Stomach (tissue), 9 donors: ENCODE measurements around the gene PCK2. TPM values are rescaled to one million over a fixed set of nuclear protein-coding genes. Genes with fewer than 3 reads are reported as not detected.
A peak's percentile ranks its signal among the peaks of the same experiment; 100 is the strongest.

Experiments
- DNase-seq, 2 donors: peaks; one replicate each; pipeline versions ENCODE4 v3.0.0 to v3.0.0-alpha.2; 2013 to 2019
- H3K27ac ChIP-seq, 5 donors: fragments of 200-600 bp in 4 of 5; sonication (generic) in 4 of 5; one replicate each; pipeline ENCODE4 v1.5.1; 2013 to 2019; ENCODE audit warnings: mild to moderate bottlenecking in 1 of 5, moderate library complexity in 1 of 5
- H3K27me3 ChIP-seq, 3 donors: fragments of 200-600 bp; sonication (generic); one replicate each; pipeline ENCODE4 v1.5.1; 2017 to 2019; ENCODE audit warnings: mixed run types in 1 of 3
- H3K36me3 ChIP-seq, 4 donors: fragments of 200-600 bp; sonication (generic); 1 replicate in 3 of 4; 2 replicates in 1 of 4; pipeline ENCODE4 v1.5.1; 2016 to 2019
- H3K4me1 ChIP-seq, 4 donors: fragments of 200-600 bp; sonication (generic); one replicate each; pipeline ENCODE4 v1.5.1; 2016 to 2019
- H3K4me3 ChIP-seq, 4 donors: fragments of 200-600 bp; sonication (generic) in 3 of 4; one replicate each; pipeline ENCODE4 v1.5.1; 2016 to 2019; ENCODE audit warnings: mild to moderate bottlenecking in 1 of 4
- H3K9me3 ChIP-seq, 4 donors: fragments of 200-600 bp; sonication (generic); one replicate each; pipeline ENCODE4 v1.5.1; 2016 to 2019
- EP300 ChIP-seq: sonication (generic); formaldehyde crosslinking; IDR thresholded peaks from one replicate; pipeline ENCODE4 v1.6.1; 2017; ENCODE audit warnings: antibody characterized with exemption
- POLR2A ChIP-seq, 4 donors: fragments of 450-650 bp; IDR thresholded peaks; one replicate each; pipeline ENCODE4 v1.6.1; 2016; ENCODE audit warnings: antibody characterized with exemption in 4 of 4, control low read depth in 2 of 4, mild to moderate bottlenecking in 1 of 4, moderate library complexity in 1 of 4
- POLR2AphosphoS5 ChIP-seq, 3 donors: sonication (generic); formaldehyde crosslinking; IDR thresholded peaks; one replicate each; pipeline ENCODE4 v1.6.1; 2016; ENCODE audit warnings: antibody characterized with exemption in 3 of 3
- WGBS, 5 donors: extraction: QIAGEN DNeasy Blood & Tissue Kit in 3 of 5; methylation state at CpG; one replicate each; pipeline versions ENCODE4 v1.1.5 to v1.1.7; 2013 to 2018; 5-methylcytosine and 5-hydroxymethylcytosine counted together
- intact Hi-C: fragments of 100-400 bp; cut with DNase I; formaldehyde crosslinking; loops from one replicate; pipeline ENCODE4 v1.15.1; 2023; ENCODE audit warnings: low total_unique reads
- polyA plus RNA-seq, 3 donors: library from polyadenylated mRNA; stranded (reverse); fragments of 200-250 nt; gene quantifications; one replicate each; pipeline ENCODE4 v1.2.3, GENCODE V29; 2013
- total RNA-seq, 5 donors: library from RNA; depleted of rRNA; stranded (reverse); fragments of >200 nt; gene quantifications; one replicate each; pipeline versions ENCODE4 v1.1.0 to v1.2.3, GENCODE V29; 2014 to 2016
- TF ChIP-seq, protein P1 (sequence below), 7 experiments: fragments of 450-650 bp in 4 of 7; fragments of 200-600 bp in 3 of 7; sonication (generic) in 3 of 7; IDR thresholded peaks; one replicate each; pipeline ENCODE4 v1.5.1; 2016 to 2019; ENCODE audit warnings: antibody characterized with exemption in 7 of 7, control low read depth in 2 of 7, mild to moderate bottlenecking in 1 of 7
- donor health status: healthy with polysubstance abuse.
- donor health status: Bipolar disorder and iron deficiency.
- donor health status: healthy.

The PCK2 gene
- total and polyA plus RNA-seq, 8 donors: 2.3 to 168 (median 14.6) TPM

DNA sequence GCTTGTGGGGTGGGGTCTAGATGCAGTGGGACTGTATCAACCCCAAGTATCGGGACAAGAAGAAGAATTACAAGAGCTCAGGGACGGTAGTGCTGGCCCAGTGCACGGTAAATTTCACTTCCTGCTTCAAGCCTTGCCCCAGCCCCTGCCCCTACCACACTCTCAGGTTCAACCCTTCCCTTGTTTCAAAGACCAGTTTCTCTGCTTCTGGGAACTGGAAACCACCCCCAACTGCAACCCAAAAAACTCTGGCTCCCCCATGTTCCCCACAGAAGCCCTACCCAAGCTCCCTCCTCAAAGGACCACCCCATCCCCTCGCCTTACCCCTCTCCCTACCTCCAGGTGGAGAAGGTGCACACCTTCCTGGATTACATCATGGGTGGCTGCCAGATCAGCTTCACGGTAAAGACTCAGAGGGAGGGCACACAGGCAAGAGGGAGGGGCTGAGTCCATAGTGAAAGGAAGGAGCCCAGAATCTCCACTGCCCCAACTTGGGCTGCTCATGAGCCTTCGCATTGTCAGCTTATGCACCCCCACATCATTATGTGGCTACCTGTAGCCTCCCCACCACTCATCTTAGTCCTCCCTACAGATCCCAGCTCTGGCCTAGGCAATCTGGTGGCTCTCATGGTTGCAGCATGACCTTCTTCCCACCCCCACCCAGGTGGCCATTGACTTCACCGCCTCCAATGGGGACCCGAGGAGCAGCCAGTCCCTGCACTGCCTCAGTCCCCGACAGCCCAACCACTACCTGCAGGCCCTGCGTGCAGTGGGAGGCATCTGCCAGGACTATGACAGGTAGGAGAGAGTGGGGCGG lies 18.4 kb upstream of the PCK2 start:
- Histone ChIP-seq H3K27me3 (peaks cover 0 to 18% (median 0%) of the 10 kb centered on the region in 3 donors), H3K4me1 (peaks cover 11 to 45% (median 44%) of the 10 kb centered on the region in 4 donors), H3K36me3 (no peaks in the 10 kb centered on the region), H3K4me3 (no peak overlapping the region), H3K9me3 (no peaks in the 10 kb centered on the region), H3K27ac (peak overlapping the region; percentile 32 to 66 (median 50))
- peak; percentile 54 to 73 for DNase-seq
- no peak for TF ChIP-seq POLR2AphosphoS5 (IDR thresholded peaks at IDR 0.05)
- TF ChIP-seq, protein P1, sequence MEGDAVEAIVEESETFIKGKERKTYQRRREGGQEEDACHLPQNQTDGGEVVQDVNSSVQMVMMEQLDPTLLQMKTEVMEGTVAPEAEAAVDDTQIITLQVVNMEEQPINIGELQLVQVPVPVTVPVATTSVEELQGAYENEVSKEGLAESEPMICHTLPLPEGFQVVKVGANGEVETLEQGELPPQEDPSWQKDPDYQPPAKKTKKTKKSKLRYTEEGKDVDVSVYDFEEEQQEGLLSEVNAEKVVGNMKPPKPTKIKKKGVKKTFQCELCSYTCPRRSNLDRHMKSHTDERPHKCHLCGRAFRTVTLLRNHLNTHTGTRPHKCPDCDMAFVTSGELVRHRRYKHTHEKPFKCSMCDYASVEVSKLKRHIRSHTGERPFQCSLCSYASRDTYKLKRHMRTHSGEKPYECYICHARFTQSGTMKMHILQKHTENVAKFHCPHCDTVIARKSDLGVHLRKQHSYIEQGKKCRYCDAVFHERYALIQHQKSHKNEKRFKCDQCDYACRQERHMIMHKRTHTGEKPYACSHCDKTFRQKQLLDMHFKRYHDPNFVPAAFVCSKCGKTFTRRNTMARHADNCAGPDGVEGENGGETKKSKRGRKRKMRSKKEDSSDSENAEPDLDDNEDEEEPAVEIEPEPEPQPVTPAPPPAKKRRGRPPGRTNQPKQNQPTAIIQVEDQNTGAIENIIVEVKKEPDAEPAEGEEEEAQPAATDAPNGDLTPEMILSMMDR (IDR thresholded peaks at IDR 0.05): no peak
- TF ChIP-seq POLR2A (IDR thresholded peaks at IDR 0.05): no peak
- no peak for TF ChIP-seq EP300
- intact Hi-C loops: no loop called here
- WGBS, 5 donors: 52 to 68% (median 61%) methylated on average over 10 to 11 of the region's 11 CpGs

DNA sequence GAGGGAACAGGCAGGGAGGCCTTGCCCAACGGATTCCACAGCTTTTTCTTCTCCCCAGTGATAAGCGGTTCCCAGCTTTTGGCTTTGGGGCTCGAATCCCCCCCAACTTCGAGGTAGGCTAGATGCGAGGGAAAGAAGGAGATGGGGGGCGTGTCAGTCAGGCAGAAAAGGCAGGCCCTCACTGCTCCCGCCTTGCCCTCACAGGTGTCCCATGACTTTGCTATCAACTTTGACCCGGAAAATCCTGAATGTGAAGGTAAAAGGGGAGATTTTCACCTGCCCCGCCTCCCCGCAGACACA lies 17.9 kb upstream of the PCK2 start:
- peaks cover 14 to 49% (median 48%) of the 10 kb centered on the region in 4 donors for H3K4me1 ChIP-seq
- peaks cover 0 to 20% (median 0%) of the 10 kb centered on the region in 3 donors for H3K27me3 ChIP-seq
- no peak for TF ChIP-seq POLR2A (IDR thresholded peaks at IDR 0.05)
- TF ChIP-seq, protein P1 (IDR thresholded peaks at IDR 0.05): no peak
- no peak for TF ChIP-seq POLR2AphosphoS5 (IDR thresholded peaks at IDR 0.05)
- TF ChIP-seq EP300: no peak
- intact Hi-C loops: no loop called here
- WGBS, 5 donors: 75 to 82% (median 78%) methylated on average over 10 of the region's 10 CpGs
- no peak overlapping the region for H3K4me3 ChIP-seq
- no peaks in the 10 kb centered on the region for H3K9me3 ChIP-seq
- no peak for DNase-seq
- H3K27ac ChIP-seq: no peak overlapping the region
- H3K36me3 ChIP-seq: no peaks in the 10 kb centered on the region

DNA sequence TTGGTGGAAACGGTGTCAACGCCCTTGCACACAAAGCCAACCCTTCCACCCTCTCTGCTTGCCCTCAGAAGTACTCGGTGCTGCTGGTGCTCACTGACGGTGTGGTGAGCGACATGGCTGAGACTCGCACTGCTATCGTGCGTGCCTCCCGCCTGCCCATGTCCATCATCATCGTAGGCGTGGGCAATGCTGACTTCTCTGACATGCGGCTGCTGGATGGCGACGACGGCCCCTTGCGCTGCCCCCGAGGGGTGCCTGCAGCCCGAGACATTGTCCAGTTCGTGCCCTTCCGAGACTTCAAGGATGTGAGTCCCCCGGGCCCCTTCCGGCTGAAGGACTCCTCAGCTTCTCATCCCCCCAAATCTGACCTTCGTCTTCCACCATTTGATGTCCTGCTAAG lies 17.0 kb upstream of the PCK2 start:
- Histone ChIP-seq H3K4me3 (no peak overlapping the region), H3K27ac (no peak overlapping the region), H3K36me3 (no peaks in the 10 kb centered on the region), H3K27me3 (peaks cover 0 to 18% (median 0%) of the 10 kb centered on the region in 3 donors), H3K9me3 (no peaks in the 10 kb centered on the region), H3K4me1 (peaks cover 11 to 48% (median 48%) of the 10 kb centered on the region in 4 donors)
- intact Hi-C loops: no loop called here
- no peak for DNase-seq
- WGBS, 5 donors: 91 to 96% (median 94%) methylated on average over 21 to 23 of the region's 23 CpGs
- TF ChIP-seq POLR2A (IDR thresholded peaks at IDR 0.05) (no peak), EP300 (no peak), POLR2AphosphoS5 (IDR thresholded peaks at IDR 0.05) (no peak)
- TF ChIP-seq, protein P1 (IDR thresholded peaks at IDR 0.05): no peak

DNA sequence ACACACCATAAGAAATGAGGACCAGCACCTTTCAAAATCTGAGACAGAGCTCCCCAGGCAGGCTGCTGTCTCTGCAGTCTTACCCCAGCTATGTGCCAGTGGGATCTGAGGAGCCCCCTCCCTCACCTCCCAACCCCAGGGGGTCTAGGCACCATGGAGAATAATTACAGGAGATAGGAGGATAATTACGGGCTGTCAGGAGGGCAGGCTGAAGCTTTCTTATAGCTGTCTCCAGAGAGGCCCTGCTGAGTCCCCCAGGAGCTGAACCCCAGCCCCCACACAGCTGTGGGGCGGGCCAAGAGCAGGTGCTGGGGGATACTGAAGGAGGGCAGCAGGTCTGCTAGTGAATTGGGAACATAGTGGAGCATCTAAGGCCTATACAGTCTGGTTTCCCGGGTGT lies 16.0 kb upstream of the PCK2 start:
- intact Hi-C loops: no loop called here
- WGBS, 5 donors: 82 to 91% (median 84%) methylated on average over 3 of the region's 3 CpGs
- no peaks in the 10 kb centered on the region for H3K36me3 ChIP-seq
- H3K4me3 ChIP-seq: no peak overlapping the region
- TF ChIP-seq POLR2A (IDR thresholded peaks at IDR 0.05): no peak
- no peak for TF ChIP-seq POLR2AphosphoS5 (IDR thresholded peaks at IDR 0.05)
- TF ChIP-seq, protein P1 (IDR thresholded peaks at IDR 0.05): no peak
- no peak for TF ChIP-seq EP300
- H3K27ac ChIP-seq: no peak overlapping the region
- H3K9me3 ChIP-seq: no peaks in the 10 kb centered on the region
- peaks cover 11 to 38% (median 37%) of the 10 kb centered on the region in 4 donors for H3K4me1 ChIP-seq
- no peak for DNase-seq
- peaks cover 0 to 17% (median 0%) of the 10 kb centered on the region in 3 donors for H3K27me3 ChIP-seq
